NB4 (cell line): ENCODE results near the gene EI24.
"Not testable (repeated sequence)": the region's sequence is repeated elsewhere in the genome, so short reads cannot be mapped to it uniquely, and the experiment has no call there.

ENCODE experiments used
- DNase-seq: peaks from one replicate; pipeline ENCODE4 v3.0.0; 2010; ENCODE audit warnings: low read depth
- H3K4me3 ChIP-seq: one replicate; pipeline ENCODE4 v1.5.1; 2011; ENCODE audit warnings: mild to moderate bottlenecking, low read depth, low read length, moderate library complexity
- MYC ChIP-seq: IDR thresholded peaks from 2 replicates; pipeline ENCODE4 v1.6.1; 2011; ENCODE audit warnings: low read depth, low read length
- POLR2A ChIP-seq: IDR thresholded peaks from 2 replicates; pipeline ENCODE4 v1.6.1; 2011; ENCODE audit warnings: mild to moderate bottlenecking; ENCODE audit not compliant: insufficient read length; ENCODE audit errors: extremely low read depth
- TF ChIP-seq, protein P1 (sequence below): IDR thresholded peaks from one replicate; pipeline ENCODE4 v1.5.1; 2012; ENCODE audit warnings: low read depth, low read length
- TF ChIP-seq, protein P2 (sequence below): IDR thresholded peaks from 2 replicates; pipeline ENCODE4 v1.6.1; 2011; ENCODE audit warnings: low read depth, low read length

EI24 gene

DNA sequence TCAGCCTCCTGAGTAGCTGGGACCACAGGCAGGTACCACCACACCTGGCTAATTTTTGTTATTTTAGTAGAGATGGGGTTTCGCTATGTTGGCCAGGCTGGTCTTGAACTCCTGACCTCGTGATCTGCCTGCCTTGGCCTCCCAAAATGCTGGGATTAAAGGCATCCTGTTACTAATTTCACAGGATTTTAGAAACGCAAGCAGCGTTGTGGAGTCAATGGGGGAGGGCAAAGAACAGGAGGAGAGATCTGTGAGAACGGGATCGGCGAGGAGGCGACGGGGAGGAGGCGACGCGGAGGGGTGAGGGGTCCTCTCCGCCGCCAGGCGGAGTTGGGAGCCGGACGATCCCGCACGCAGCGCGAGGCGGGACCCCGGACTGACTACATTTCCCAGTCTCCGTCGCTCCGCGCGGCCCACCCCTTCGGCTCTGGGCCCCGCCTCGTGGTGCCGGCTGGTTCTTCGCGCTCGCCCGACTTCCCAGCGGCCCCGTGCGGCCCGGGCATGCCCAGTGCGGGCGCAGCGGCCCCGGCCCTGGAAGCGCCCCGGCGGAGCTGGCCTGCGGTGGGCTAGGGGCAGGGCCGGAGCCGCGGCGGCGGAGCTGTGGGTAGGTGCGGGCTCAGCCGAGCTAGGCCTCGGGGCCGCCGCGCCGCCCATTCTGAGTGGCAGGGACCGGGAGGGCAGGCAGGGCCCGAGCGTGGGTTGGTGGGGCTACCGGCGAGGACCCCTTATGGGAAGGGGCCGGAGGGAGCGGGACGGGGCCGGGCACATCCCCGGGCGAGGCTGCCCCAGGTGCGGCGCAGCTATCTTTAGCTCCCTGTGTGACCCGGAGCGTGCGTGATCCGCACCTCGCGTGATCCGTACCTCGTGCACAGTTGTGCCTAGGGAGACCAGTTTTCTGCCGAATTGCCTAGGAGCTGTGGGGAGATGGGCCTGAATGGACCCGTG is at the start of gene EI24:
Gene EI24, plus strand, starts transcription at position 508 of the 945 bp plus-strand sequence. CDS start 3,051 bp downstream, outside the sequence.
- peak; percentile 94 for DNase-seq
- peak; percentile 93 for TF ChIP-seq MYC
- TF ChIP-seq, protein P1, sequence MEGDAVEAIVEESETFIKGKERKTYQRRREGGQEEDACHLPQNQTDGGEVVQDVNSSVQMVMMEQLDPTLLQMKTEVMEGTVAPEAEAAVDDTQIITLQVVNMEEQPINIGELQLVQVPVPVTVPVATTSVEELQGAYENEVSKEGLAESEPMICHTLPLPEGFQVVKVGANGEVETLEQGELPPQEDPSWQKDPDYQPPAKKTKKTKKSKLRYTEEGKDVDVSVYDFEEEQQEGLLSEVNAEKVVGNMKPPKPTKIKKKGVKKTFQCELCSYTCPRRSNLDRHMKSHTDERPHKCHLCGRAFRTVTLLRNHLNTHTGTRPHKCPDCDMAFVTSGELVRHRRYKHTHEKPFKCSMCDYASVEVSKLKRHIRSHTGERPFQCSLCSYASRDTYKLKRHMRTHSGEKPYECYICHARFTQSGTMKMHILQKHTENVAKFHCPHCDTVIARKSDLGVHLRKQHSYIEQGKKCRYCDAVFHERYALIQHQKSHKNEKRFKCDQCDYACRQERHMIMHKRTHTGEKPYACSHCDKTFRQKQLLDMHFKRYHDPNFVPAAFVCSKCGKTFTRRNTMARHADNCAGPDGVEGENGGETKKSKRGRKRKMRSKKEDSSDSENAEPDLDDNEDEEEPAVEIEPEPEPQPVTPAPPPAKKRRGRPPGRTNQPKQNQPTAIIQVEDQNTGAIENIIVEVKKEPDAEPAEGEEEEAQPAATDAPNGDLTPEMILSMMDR: peak; percentile 58
- TF ChIP-seq, protein P2, sequence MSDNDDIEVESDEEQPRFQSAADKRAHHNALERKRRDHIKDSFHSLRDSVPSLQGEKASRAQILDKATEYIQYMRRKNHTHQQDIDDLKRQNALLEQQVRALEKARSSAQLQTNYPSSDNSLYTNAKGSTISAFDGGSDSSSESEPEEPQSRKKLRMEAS: peak; percentile 90
- TF ChIP-seq POLR2A: peak; percentile 90
- peak within 1 kb of the TSS; percentile 96 for H3K4me3 ChIP-seq

DNA sequence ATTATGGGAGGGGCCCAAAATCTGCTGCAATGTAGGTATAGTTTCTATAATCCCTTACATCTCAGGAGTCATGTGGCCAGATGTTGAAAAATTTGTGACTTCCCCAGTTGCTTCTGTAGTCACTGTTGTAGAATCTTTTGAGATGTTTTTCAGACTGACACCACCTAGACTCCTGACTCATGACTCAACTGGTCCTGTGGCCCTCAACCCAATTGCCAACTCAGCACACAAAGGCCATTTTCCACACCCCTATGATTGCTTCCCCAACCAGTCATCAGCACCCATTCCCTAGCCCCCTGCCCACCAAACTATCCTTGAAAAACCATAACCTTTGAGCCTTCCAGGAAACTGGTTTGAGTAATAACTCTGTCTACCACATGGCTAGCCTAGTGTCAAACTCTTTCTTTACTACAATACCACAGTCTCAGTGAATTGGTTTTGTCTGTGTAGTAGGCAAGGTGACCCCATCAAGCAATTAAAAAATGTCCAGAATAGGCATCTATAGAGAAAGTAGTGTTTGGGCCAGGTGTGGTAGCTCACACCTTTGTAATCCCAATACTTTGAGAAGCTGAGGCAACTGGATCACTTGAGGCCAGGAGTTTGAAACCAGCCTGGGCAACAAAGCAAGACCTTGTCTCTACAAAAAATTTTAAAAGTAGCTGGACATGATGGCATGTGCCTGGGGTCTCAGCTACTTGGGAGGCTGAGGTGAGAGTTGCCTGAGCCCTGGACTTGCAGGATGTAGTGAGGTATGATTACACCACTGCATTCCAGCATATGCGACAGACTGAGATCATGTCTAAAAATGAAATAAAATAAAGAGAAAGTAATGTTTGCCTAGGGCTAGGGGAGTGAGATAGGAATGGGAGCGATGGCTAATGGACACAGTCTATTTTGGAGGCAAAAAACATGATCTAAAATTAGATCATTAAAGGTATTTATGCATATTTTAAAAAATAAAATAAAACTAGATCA is 49.1 kb upstream of the EI24 start:
- DNase-seq: no peak
- H3K4me3 ChIP-seq: no peak overlapping the region
- TF ChIP-seq MYC (no peak), POLR2A (no peak)
- TF ChIP-seq, protein P2: no peak
- TF ChIP-seq, protein P1: no peak

DNA sequence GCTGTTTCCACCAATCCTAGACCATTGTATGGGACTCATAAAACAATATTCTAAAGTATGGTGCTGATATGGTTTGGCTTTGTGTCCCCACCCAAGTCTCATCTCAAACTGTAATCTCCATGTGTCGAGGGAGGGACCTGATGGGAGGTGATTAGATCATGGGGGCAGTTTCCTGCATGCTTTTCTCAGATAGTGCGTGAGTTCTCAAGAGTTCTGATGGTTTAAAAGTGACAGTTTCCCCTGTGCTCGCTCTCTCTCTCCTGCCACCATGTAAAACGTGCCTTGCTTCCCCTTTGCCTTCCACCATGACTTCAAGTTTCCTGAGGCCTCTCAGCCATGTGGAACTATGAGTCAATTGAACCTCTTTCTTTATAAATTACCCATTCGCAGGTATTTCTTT is 44.0 kb upstream of the EI24 start:
- no peak for DNase-seq
- TF ChIP-seq MYC (no peak), POLR2A (no peak)
- TF ChIP-seq, protein P1: no peak

DNA sequence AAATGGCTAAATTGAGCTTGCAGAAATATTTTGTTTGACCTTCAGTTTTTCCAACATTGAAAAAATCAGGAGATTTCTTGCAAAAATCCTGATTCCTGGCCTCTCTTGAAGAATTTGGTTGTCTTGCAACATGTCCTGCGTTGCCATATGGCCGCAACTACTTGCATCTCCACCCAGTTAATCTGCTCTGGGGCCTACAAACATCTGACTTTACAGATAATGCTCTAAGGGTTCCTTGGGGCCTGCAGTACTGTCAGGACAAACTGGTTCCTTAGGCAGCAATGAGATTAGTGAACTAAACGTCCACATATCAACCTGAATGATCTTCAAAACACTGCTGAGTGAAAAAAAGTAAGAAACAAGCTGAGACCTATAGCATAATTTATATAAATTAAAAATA is 36.6 kb upstream of the EI24 start:
- DNase-seq: no peak
- TF ChIP-seq POLR2A (no peak), MYC (no peak)
- TF ChIP-seq, protein P1: no peak
- TF ChIP-seq, protein P2: no peak

More for the DNA sequence above, 44.0 kb upstream of the EI24 start:
- no peak overlapping the region for H3K4me3 ChIP-seq

DNA sequence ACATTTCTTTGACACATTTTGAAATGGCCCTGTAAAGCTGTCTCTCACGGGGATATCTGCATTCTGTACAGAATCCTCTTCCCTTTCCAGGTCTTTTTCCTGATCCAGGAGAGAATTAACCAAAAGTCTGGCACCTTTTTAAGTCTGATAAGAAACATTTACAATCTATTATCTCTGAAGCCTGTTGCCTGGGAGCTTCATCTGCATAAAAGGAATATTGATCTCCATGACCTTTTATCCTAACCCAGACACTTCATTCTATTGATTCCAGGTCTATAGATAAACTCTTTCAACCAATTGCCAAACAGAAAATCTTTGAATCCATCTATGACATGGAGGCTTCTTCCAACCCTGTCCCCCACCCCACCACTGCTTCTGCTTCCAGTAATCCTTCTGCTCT is 33.7 kb upstream of the EI24 start:
- DNase-seq: no peak
- H3K4me3 ChIP-seq: no peak overlapping the region
- TF ChIP-seq, protein P1: no peak
- TF ChIP-seq, protein P2: no peak
- no peak for TF ChIP-seq MYC

More for the DNA sequence above, 36.6 kb upstream of the EI24 start:
- no peak overlapping the region for H3K4me3 ChIP-seq

DNA sequence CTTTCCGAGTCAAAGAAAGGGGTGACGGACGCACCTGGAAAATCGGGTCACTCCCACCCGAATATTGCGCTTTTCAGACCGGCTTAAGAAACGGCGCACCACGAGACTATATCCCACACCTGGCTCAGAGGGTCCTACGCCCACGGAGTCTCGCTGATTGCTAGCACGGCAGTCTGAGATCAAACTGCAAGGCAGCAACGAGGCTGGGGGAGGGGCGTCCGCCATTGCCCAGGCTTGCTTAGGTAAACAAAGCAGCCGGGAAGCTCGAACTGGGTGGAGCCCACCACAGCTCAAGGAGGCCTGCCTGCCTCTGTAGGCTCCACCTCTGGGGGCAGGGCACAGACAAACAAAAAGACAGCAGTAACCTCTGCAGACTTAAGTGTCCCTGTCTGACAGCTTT is 32.4 kb upstream of the EI24 start:
- H3K4me3 ChIP-seq: not testable (repeated sequence)

More for the DNA sequence above, 32.4 kb upstream of the EI24 start:
- DNase-seq: not testable (repeated sequence)
